Measurements from ENCODE around the gene VDAC2.

GRCh38 chr10:75263806-75264205 lies 53.2 kb downstream of the VDAC2 start:
- TF ChIP-seq CTCF (IDR thresholded peaks at IDR 0.05) (no peak), POLR2A (IDR thresholded peaks at IDR 0.05) (no peak)
